HEK293T (cell line): ENCODE results near the gene RAPH1.

Experiments used
- CTCF ChIA-PET: fragments of 350-600 bp; formaldehyde crosslinking; extraction: SDS; loops from one replicate; lab custom pipeline; 2021; ENCODE audit warnings: antibody characterized with exemption, inconsistent platforms; lab: Yijun Ruan, JAX
- POLR2A ChIA-PET: fragments of 350-600 bp; formaldehyde crosslinking; extraction: SDS; loops from one replicate; lab custom pipeline; 2020; ENCODE audit warnings: antibody characterized with exemption, inconsistent platforms; lab: Yijun Ruan, JAX
- DNase-seq: peaks from one replicate; pipeline ENCODE4 v3.0.0; 2012; ENCODE audit warnings: mixed read lengths; ENCODE audit errors: extremely low spot score
- ARNT ChIP-seq: fragments of 450-650 bp; IDR thresholded peaks from 2 replicates; pipeline ENCODE4 v1.6.1; 2017; ENCODE audit warnings: mild to moderate bottlenecking
- BHLHE40 ChIP-seq: fragments of 450-650 bp; IDR thresholded peaks from 2 replicates; pipeline ENCODE4 v1.6.1; 2016; ENCODE audit warnings: mild to moderate bottlenecking, moderate library complexity, borderline replicate concordance
- CTBP1 ChIP-seq: fragments of 450-650 bp; IDR thresholded peaks from 2 replicates; pipeline ENCODE4 v1.6.1; 2016; ENCODE audit warnings: borderline replicate concordance
- ELF4 ChIP-seq: fragments of 450-650 bp; IDR thresholded peaks from 2 replicates; pipeline ENCODE4 v1.6.1; 2017; ENCODE audit warnings: antibody characterized with exemption
- FOXA1 ChIP-seq: fragments of 450-650 bp; IDR thresholded peaks from 2 replicates; pipeline ENCODE4 v1.6.1; 2016; ENCODE audit warnings: mild to moderate bottlenecking
- FOXK2 ChIP-seq: fragments of 450-650 bp; IDR thresholded peaks from 2 replicates; pipeline ENCODE4 v1.6.1; 2016; ENCODE audit warnings: mild to moderate bottlenecking
- FOXM1 ChIP-seq: fragments of 450-650 bp; IDR thresholded peaks from 2 replicates; pipeline ENCODE4 v1.6.1; 2017; ENCODE audit warnings: mild to moderate bottlenecking, borderline replicate concordance
- HDGF ChIP-seq: fragments of 450-650 bp; IDR thresholded peaks from 2 replicates; pipeline ENCODE4 v1.6.1; 2017; ENCODE audit warnings: antibody characterized with exemption, borderline replicate concordance
- L3MBTL2 ChIP-seq: fragments of 450-650 bp; conservative IDR thresholded peaks from 2 replicates; pipeline ENCODE4 v1.6.1; 2016; ENCODE audit warnings: mild to moderate bottlenecking
- LEF1 ChIP-seq: fragments of 450-650 bp; IDR thresholded peaks from 2 replicates; pipeline ENCODE4 v1.6.1; 2017; ENCODE audit warnings: mild to moderate bottlenecking, borderline replicate concordance
- NFRKB ChIP-seq: fragments of 450-650 bp; IDR thresholded peaks from 2 replicates; pipeline ENCODE4 v1.6.1; 2016; ENCODE audit warnings: mild to moderate bottlenecking, moderate library complexity
- SP1 ChIP-seq: fragments of 450-650 bp; IDR thresholded peaks from 2 replicates; pipeline ENCODE4 v1.6.1; 2017
- SUZ12 ChIP-seq: fragments of 450-650 bp; IDR thresholded peaks from 2 replicates; pipeline ENCODE4 v1.6.1; 2016; ENCODE audit warnings: mild to moderate bottlenecking
- TARDBP ChIP-seq: fragments of 450-650 bp; IDR thresholded peaks from 2 replicates; pipeline ENCODE4 v1.6.1; 2016
- ZNF384 ChIP-seq: fragments of 450-650 bp; IDR thresholded peaks from 2 replicates; pipeline ENCODE4 v1.6.1; 2016
- TF ChIP-seq, protein P1 (sequence below): fragments of 450-650 bp; IDR thresholded peaks from 2 replicates; pipeline ENCODE4 v1.6.1; 2016

RAPH1 gene

DNA sequence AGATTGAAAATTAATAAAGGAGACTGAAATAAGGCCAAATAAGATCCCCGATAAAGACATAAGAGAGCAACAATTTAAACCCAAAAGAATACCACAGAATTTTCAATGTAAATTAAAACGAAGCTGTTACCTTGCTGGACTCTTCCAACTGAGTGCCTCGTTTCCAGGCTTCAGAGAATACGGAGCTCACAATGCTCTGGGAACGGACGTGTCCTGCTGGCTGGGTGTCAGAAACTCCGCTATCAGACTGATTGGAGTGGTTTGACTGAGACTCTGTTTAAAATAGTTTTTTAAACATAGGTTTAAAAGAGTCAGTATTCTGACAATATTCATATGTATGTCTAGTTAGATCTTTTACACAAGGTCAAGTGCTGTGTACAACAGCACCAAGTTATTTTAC is 90.4 kb downstream of the RAPH1 start:
- CTCF ChIA-PET = no interaction called here
- POLR2A ChIA-PET = no interaction called here
- TF ChIP-seq FOXK2 = no peak
- TF ChIP-seq HDGF = no peak
- no peak for TF ChIP-seq FOXA1
- no peak for DNase-seq

DNA sequence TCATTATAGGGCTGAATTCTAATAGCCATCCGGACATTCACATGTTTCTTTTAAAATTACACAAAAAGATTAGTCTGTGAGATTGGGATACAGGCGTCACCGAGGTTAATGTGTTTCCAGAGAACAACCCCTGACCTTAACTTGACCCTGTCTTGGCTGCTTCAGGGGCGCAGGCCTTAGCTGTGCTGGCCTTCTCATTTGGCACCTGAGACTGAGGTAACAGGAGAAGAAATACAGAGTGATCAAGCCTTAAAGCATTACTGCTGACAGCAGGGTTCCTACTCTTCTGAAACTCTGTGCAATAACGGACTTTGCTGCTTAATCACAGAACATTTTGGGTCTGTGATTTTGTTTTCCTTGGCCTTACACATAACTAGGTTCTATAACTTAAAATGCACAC is 92.6 kb downstream of the RAPH1 start:
- TF ChIP-seq CTBP1 (no peak), FOXA1 (no peak), ZNF384 (no peak), NFRKB (no peak), LEF1 (no peak), FOXK2 (no peak), L3MBTL2 (no peak), TARDBP (no peak), SP1 (no peak), ELF4 (no peak), SUZ12 (no peak), BHLHE40 (no peak), FOXM1 (no peak), ARNT (no peak)
- TF ChIP-seq, protein P1, sequence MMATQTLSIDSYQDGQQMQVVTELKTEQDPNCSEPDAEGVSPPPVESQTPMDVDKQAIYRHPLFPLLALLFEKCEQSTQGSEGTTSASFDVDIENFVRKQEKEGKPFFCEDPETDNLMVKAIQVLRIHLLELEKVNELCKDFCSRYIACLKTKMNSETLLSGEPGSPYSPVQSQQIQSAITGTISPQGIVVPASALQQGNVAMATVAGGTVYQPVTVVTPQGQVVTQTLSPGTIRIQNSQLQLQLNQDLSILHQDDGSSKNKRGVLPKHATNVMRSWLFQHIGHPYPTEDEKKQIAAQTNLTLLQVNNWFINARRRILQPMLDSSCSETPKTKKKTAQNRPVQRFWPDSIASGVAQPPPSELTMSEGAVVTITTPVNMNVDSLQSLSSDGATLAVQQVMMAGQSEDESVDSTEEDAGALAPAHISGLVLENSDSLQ = no peak
- POLR2A ChIA-PET = no interaction called here

DNA sequence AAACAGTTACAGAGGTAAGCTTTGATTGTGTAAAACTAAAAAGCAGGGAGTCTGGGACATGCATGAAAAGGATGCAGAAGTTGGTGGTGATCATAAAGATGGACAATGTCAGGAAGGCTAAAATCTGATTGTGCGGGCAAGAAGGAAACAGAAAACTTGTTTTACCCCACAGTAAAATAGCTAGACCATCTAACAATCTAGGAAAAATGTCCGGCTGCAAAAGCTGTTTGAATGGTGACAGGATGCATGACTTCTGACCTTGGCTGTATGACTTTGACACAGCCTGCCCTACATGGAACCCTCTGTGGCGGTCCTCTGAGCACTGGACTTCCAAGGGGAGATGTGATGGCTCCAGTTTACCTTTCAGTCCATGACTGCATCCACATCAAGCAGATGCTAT is 93.6 kb downstream of the RAPH1 start:
- POLR2A ChIA-PET = no interaction called here
- no peak for TF ChIP-seq L3MBTL2
- no peak for TF ChIP-seq SP1
- no peak for TF ChIP-seq TARDBP
- TF ChIP-seq FOXM1 = no peak
- no peak for TF ChIP-seq FOXK2
- TF ChIP-seq CTBP1 = no peak
- no peak for TF ChIP-seq BHLHE40
- TF ChIP-seq ELF4 = no peak
- no peak for TF ChIP-seq FOXA1
- TF ChIP-seq HDGF = no peak
- TF ChIP-seq SUZ12 = no peak
- TF ChIP-seq NFRKB = no peak
- TF ChIP-seq LEF1 = no peak
- TF ChIP-seq, protein P1 = no peak
- no peak for TF ChIP-seq ARNT
- no peak for TF ChIP-seq ZNF384
- CTCF ChIA-PET = no interaction called here
- no peak for DNase-seq

More for the DNA sequence above, 92.6 kb downstream of the RAPH1 start:
- CTCF ChIA-PET = no interaction called here
- DNase-seq = no peak

DNA sequence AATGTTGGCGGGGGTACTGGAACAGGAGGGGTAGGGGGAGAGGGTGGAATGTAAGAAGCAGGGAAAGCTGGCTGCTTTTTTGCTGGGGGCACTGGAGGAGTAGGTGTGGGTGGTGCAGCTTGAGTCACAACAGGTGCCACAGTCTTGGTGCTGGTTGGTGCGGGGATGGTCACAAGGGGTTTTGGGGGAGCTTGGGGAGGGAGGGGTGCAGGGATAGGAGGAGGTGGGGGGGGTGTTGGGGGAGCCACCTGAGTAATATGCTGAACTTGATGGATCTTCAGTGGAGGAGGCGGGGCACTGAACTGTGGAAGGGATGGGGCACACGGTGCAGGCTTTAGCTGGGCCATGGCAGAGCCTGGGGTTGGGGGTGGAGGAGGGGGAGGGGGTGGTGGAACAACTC is 94.4 kb downstream of the RAPH1 start:
- POLR2A ChIA-PET = no interaction called here
- TF ChIP-seq SP1 (no peak), ZNF384 (no peak), CTBP1 (no peak), ARNT (no peak), L3MBTL2 (no peak), TARDBP (no peak), SUZ12 (no peak), BHLHE40 (no peak), NFRKB (no peak), FOXA1 (no peak), FOXM1 (no peak), HDGF (no peak)
- TF ChIP-seq, protein P1 = no peak
- no peak for DNase-seq
- CTCF ChIA-PET = no interaction called here

DNA sequence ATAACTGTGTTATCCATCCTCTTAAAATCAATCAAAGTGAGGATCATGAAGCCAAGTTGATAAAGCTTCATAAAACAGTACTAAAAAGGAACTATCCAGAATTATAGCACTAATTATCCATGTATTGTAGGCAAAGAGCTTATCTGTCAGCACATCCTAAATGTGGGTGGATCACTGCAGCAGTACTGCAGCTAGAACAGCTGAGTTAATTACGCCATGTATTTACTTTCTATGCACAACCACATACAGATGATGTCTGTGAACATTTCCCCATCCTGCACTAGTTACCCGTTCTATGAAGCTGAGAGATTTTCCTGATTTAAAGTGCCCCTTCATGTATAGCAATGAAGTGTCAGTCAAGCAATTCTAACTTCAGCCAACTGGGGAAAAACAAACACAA is 96.6 kb downstream of the RAPH1 start:
- TF ChIP-seq FOXA1 = no peak
- TF ChIP-seq, protein P1 = no peak
- TF ChIP-seq CTBP1 = no peak
- no peak for TF ChIP-seq SUZ12
- TF ChIP-seq SP1 = no peak
- TF ChIP-seq TARDBP = no peak
- no peak for TF ChIP-seq FOXM1
- TF ChIP-seq HDGF = no peak
- no peak for DNase-seq
- ChIA-PET CTCF (no interaction called here), POLR2A (no interaction called here)

DNA sequence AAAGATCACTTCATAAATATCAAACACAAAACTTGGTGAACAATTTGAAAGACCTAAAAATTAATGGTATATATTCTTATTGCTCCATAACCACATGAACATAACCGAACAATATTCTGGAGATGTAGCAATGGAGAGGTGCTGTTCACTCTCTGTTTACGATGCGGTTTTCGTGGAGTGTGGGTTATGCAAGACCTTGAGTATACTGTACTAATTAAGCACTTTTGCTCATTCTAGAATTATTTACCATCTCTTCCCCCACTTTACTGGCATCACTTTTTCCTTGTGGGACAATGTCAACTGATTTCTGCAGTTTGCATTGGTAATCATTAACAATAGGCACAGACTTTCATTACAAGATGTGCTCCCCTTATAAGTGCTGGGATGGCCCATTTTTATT is 97.6 kb downstream of the RAPH1 start:
- CTCF ChIA-PET = no interaction called here
- TF ChIP-seq FOXK2 (no peak), ARNT (no peak), NFRKB (no peak), TARDBP (no peak), ELF4 (no peak), LEF1 (no peak), CTBP1 (no peak)
- TF ChIP-seq, protein P1 = no peak
- POLR2A ChIA-PET = no interaction called here
- no peak for DNase-seq
